ENCODE results near the gene UBN1. TPM values are rescaled to one million over a fixed set of nuclear protein-coding genes. Genes with fewer than 3 reads are reported as not detected.

The UBN1 gene
- total and polyA plus RNA-seq, 4 donors = 7.3 to 19.7 (median 14.2) TPM

DNA sequence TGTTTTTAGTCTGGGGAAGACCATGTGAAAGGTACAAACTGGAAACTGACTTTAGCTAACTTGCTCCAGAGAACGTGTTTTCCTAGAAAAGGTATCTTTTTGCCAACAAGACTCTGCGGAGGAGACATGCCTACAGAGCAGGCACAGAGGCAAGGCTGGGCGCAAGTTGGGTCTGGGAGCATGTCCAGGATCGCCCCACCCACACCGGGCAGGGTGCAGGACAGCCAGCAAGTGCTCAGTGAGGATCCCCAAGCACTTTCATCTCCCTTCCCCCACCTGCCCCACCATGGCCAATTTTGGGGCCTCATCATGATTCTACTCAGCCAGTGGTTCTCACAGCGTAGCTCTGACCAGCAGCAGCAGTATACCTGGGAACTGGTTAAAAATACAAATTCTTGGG, 26.6 kb upstream of the UBN1 start:
- Histone ChIP-seq H3K9me3 (ENCODE audit: control insufficient read depth in 4 of 4, low read length in 3 of 4) (no peaks in the 10 kb centered on the region), H3K27ac (ENCODE audit: low read depth in 1 of 2, low read length in 2 of 2) (no peak overlapping the region), H3K4me1 (ENCODE audit: control insufficient read depth in 4 of 4, insufficient read depth in 4 of 4, low read length in 3 of 4) (no peaks in the 10 kb centered on the region), H3K36me3 (ENCODE audit: control insufficient read depth in 4 of 4, insufficient read depth in 3 of 4, low read depth in 1 of 4, low read length in 3 of 4) (peaks cover 7 to 67% (median 43%) of the 10 kb centered on the region in 4 donors), H3K27me3 (ENCODE audit: control insufficient read depth in 4 of 4, insufficient read depth in 4 of 4, low read length in 3 of 4) (no peaks in the 10 kb centered on the region), H3K9ac (ENCODE audit: low read depth in 1 of 2, low read length in 2 of 2) (no peak overlapping the region), H3K4me3 (ENCODE audit: low read depth in 1 of 3, low read length in 3 of 3) (no peak overlapping the region)
- TF ChIP-seq EGR1 (IDR thresholded peaks at IDR 0.05; ENCODE audit: low read depth in 2 of 2) (no peak), FOXA1 (IDR thresholded peaks at IDR 0.05) (no peak), JUND (IDR thresholded peaks at IDR 0.05) (no peak), HNF4G (IDR thresholded peaks at IDR 0.05) (no peak), RXRA (IDR thresholded peaks at IDR 0.05) (no peak), GABPA (IDR thresholded peaks at IDR 0.05 in 1 of 2, conservative IDR thresholded peaks at IDR 0.05 in 1 of 2) (no peak), YY1 (IDR thresholded peaks at IDR 0.05) (no peak), FOXA2 (IDR thresholded peaks at IDR 0.05) (no peak), RAD21 (IDR thresholded peaks at IDR 0.05) (no peak), SP1 (IDR thresholded peaks at IDR 0.05) (no peak), NR2F2 (IDR thresholded peaks at IDR 0.05) (no peak)
- TF ChIP-seq, protein P1, sequence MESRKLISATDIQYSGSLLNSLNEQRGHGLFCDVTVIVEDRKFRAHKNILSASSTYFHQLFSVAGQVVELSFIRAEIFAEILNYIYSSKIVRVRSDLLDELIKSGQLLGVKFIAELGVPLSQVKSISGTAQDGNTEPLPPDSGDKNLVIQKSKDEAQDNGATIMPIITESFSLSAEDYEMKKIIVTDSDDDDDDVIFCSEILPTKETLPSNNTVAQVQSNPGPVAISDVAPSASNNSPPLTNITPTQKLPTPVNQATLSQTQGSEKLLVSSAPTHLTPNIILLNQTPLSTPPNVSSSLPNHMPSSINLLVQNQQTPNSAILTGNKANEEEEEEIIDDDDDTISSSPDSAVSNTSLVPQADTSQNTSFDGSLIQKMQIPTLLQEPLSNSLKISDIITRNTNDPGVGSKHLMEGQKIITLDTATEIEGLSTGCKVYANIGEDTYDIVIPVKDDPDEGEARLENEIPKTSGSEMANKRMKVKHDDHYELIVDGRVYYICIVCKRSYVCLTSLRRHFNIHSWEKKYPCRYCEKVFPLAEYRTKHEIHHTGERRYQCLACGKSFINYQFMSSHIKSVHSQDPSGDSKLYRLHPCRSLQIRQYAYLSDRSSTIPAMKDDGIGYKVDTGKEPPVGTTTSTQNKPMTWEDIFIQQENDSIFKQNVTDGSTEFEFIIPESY (IDR thresholded peaks at IDR 0.05) = no peak
- TF ChIP-seq, protein P2, sequence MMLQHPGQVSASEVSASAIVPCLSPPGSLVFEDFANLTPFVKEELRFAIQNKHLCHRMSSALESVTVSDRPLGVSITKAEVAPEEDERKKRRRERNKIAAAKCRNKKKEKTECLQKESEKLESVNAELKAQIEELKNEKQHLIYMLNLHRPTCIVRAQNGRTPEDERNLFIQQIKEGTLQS (IDR thresholded peaks at IDR 0.05) = no peak
- TF ChIP-seq, protein P3, sequence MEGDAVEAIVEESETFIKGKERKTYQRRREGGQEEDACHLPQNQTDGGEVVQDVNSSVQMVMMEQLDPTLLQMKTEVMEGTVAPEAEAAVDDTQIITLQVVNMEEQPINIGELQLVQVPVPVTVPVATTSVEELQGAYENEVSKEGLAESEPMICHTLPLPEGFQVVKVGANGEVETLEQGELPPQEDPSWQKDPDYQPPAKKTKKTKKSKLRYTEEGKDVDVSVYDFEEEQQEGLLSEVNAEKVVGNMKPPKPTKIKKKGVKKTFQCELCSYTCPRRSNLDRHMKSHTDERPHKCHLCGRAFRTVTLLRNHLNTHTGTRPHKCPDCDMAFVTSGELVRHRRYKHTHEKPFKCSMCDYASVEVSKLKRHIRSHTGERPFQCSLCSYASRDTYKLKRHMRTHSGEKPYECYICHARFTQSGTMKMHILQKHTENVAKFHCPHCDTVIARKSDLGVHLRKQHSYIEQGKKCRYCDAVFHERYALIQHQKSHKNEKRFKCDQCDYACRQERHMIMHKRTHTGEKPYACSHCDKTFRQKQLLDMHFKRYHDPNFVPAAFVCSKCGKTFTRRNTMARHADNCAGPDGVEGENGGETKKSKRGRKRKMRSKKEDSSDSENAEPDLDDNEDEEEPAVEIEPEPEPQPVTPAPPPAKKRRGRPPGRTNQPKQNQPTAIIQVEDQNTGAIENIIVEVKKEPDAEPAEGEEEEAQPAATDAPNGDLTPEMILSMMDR (IDR thresholded peaks at IDR 0.05; ENCODE audit: low read depth, low read length, missing input control) = no peak
- TF ChIP-seq, protein P4, sequence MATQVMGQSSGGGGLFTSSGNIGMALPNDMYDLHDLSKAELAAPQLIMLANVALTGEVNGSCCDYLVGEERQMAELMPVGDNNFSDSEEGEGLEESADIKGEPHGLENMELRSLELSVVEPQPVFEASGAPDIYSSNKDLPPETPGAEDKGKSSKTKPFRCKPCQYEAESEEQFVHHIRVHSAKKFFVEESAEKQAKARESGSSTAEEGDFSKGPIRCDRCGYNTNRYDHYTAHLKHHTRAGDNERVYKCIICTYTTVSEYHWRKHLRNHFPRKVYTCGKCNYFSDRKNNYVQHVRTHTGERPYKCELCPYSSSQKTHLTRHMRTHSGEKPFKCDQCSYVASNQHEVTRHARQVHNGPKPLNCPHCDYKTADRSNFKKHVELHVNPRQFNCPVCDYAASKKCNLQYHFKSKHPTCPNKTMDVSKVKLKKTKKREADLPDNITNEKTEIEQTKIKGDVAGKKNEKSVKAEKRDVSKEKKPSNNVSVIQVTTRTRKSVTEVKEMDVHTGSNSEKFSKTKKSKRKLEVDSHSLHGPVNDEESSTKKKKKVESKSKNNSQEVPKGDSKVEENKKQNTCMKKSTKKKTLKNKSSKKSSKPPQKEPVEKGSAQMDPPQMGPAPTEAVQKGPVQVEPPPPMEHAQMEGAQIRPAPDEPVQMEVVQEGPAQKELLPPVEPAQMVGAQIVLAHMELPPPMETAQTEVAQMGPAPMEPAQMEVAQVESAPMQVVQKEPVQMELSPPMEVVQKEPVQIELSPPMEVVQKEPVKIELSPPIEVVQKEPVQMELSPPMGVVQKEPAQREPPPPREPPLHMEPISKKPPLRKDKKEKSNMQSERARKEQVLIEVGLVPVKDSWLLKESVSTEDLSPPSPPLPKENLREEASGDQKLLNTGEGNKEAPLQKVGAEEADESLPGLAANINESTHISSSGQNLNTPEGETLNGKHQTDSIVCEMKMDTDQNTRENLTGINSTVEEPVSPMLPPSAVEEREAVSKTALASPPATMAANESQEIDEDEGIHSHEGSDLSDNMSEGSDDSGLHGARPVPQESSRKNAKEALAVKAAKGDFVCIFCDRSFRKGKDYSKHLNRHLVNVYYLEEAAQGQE (IDR thresholded peaks at IDR 0.05) = no peak
- WGBS = 95% methylated on average over 6 of the region's 6 CpGs
- no peak for DNase-seq (ENCODE audit: low spot score)

DNA sequence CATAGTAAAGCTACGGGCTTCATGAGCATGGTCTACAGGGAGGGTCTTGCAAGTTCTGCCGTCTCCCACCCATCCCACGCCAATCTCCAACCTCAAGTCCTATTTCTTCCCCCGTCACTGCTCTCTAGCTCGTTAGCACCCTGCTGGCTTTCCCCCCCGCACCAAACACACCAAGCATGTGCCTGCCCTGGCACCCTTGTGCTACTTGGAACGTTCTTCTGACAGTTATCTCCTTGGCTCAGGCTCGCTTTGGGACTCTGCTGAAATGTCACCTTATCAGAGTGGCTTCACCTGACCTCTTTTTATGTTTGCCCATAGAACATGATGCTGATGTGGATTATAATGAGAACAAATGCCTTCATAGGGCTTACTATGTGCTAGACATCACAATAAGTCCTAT, 22.1 kb upstream of the UBN1 start:
- no peak for DNase-seq (ENCODE audit: low spot score)
- Histone ChIP-seq H3K27ac (ENCODE audit: low read depth in 1 of 2, low read length in 2 of 2) (no peak overlapping the region), H3K27me3 (ENCODE audit: control insufficient read depth in 4 of 4, insufficient read depth in 4 of 4, low read length in 3 of 4) (no peaks in the 10 kb centered on the region), H3K9me3 (ENCODE audit: control insufficient read depth in 4 of 4, low read length in 3 of 4) (no peaks in the 10 kb centered on the region), H3K4me1 (ENCODE audit: control insufficient read depth in 4 of 4, insufficient read depth in 4 of 4, low read length in 3 of 4) (no peaks in the 10 kb centered on the region), H3K4me3 (ENCODE audit: low read depth in 1 of 3, low read length in 3 of 3) (no peak overlapping the region), H3K36me3 (ENCODE audit: control insufficient read depth in 4 of 4, insufficient read depth in 3 of 4, low read depth in 1 of 4, low read length in 3 of 4) (peaks cover 12 to 79% (median 56%) of the 10 kb centered on the region in 4 donors), H3K9ac (ENCODE audit: low read depth in 1 of 2, low read length in 2 of 2) (no peak overlapping the region)
- TF ChIP-seq FOXA2 (IDR thresholded peaks at IDR 0.05) (no peak), JUND (IDR thresholded peaks at IDR 0.05) (no peak), EGR1 (IDR thresholded peaks at IDR 0.05; ENCODE audit: low read depth in 2 of 2) (no peak), TAF1 (conservative IDR thresholded peaks at IDR 0.05) (no peak), NR2F2 (IDR thresholded peaks at IDR 0.05) (no peak)
- TF ChIP-seq, protein P2 (IDR thresholded peaks at IDR 0.05) = no peak
- TF ChIP-seq, protein P3 (IDR thresholded peaks at IDR 0.05; ENCODE audit: low read depth, low read length, missing input control) = no peak
- WGBS = 89% methylated on average over 8 of the region's 8 CpGs

Data from liver (tissue), 9 donors.